GM18909 (cell line): ENCODE data around the gene BRD4.

ENCODE experiments used
- ATAC-seq: cut with Tn5 transposase; IDR thresholded peaks from one replicate; pipeline ENCODE4 v1.9.1; 2021; ENCODE audit warnings: mild to moderate bottlenecking; ENCODE audit not compliant: unreplicated experiment, poor library complexity

Gene BRD4

GRCh38 chr19:15237759-15238638 is 94.3 kb downstream of the BRD4 start:
- no peak for ATAC-seq

DNA sequence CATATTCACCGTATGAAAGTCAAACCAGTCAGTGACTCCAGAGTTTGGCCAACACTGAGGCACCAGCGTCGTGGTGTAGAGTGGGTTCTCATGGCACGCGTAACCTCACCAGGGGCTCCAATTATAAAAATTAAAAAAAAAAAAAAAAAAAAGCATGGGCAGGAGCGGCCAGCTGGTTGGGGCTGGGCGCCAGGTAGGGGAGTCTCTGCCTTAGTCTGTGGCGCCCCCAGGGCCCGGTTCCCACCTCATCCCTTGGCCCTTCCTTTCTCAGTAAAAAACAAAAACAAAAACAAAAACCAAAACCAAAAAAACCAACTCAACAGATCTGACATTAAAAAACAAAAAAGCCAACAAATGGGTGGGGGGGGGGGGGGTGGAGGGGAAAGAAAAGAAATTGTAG is 95.5 kb downstream of the BRD4 start:
- no peak for ATAC-seq

- no peak for ATAC-seq
These were observed 96.6 kb downstream of the BRD4 start for GRCh38 chr19:15235781-15236180.

- no peak for ATAC-seq
These were observed 97.8 kb downstream of the BRD4 start for GRCh38 chr19:15234431-15235130.

DNA sequence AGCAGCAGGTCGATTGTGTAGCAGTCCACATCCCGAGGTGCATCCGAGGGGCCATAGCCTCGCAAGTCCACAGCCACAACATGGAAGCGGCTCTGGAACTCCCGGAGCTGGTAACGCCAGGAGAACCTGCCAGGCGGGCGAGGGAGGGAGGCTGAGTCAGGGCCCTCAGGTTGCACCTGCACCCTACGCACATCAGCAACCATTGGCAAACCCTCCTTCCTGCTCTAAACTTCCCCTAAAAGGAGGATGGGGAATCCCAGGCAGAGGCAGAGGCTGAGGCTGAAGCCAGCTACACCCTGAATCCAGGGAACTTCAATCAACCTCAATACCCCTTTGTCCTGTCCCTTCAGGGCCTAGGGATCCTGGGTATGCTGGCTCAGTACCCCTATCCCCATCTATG is 101.1 kb downstream of the BRD4 start:
- no peak for ATAC-seq

DNA sequence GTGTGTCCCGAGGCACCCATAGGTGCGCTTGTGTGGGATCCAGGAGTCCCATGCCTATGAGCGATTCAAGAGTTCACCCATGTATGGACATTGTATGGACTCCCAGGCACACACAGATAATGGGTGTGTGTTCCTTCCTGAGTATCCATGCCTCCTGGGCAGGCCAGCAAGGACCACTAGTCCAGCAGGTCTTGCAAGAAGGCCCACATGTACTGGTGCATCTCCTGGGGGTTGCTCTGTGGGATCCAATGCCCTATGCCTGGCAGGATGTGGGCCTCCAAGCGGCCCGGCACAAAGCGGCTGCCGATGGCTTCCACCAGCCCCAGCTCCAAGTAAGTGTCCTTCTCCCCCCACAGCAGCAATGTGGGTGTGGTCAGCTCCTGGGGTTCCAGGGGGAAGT is 105.1 kb downstream of the BRD4 start:
- no peak for ATAC-seq

- ATAC-seq, result no peak
These were observed 106.6 kb downstream of the BRD4 start for GRCh38 chr19:15225760-15226159.

GRCh38 chr19:15223649-15224361 is 108.5 kb downstream of the BRD4 start:
- ATAC-seq, result no peak

- peak; percentile 72 for ATAC-seq
These were observed 109.3 kb downstream of the BRD4 start for GRCh38 chr19:15222738-15223648.

DNA sequence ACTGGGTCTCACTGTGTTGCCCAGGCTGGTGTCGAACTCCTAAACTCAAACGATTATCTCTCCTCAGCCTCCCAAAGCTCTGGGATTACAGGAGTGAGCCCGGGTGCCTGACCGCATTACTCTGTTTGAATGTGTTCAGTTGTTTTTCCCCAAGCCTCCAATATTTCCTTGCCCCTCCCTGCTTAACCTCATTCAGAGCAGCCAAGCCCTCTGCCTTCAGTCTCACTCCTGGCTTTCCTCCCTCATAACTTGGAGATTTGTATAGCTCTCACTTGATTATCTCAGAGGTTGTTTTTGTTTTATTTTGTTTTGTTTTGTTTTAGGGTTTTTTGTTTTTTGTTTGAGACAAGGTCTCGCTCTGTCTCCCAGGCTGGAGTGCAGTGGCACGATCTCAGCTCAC is 111.5 kb downstream of the BRD4 start:
- no peak for ATAC-seq

GRCh38 chr19:15218501-15218900 is 113.8 kb downstream of the BRD4 start:
- ATAC-seq, result no peak

GRCh38 chr19:15216363-15216762 is 116.0 kb downstream of the BRD4 start:
- ATAC-seq, result no peak

DNA sequence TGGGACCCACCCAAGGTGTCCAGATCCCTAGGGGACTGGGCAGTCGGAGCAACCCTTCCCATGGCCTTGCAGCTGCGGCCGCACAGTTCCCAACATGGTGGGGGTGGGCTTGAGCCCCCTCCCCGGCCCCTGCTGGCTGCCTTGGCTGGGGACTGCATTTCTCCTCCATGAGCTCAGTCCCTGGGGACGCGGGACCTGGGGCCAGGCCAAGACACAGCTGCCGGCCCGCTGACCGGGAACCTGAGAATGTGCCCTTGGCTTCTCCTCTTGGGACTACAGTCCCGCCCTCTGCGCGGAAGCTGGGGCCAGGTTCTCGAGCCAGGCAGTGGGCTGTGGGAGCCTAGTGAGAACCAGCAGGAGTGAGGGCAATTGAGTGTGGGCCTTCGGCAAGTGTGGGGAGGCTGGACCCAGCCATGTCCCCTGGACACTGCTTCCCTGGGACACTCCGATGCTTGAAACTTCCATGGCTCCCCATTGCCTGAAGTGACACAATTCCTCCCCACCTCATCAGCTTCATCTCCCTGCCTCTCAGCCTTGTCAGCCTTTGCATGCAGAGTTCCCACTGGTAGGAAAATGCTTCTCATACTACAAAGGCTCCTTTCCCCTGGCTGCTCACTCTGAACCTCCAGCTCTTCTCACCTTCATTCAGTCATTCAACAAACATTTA is 118.5 kb downstream of the BRD4 start:
- no peak for ATAC-seq

- no peak for ATAC-seq
These were observed 119.6 kb downstream of the BRD4 start for GRCh38 chr19:15212711-15213110.

DNA sequence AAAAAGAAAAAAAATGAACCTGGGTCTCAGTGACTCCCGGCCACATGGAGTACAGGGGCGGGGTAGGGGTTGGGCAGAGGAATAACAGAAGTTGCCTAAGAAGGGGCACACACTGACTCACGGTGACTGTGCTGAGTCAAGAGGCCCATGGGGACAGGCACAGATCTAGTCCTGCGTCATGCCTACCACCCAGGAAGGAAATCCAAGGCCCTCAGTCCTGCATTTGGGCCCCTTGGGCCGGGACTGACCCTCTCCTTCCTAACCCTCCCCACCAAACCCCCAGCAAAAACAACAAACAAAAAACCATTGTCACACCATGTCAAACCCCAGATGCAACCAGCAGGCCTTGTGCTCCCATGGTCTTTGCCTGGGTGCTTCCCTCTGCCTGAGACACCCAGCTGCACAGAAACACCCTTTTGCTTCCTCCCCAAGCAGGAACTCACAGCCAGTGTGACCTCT is 122.0 kb downstream of the BRD4 start:
- ATAC-seq, result no peak

- no peak for ATAC-seq
These were observed 130.8 kb downstream of the BRD4 start for GRCh38 chr19:15201374-15202023.

DNA sequence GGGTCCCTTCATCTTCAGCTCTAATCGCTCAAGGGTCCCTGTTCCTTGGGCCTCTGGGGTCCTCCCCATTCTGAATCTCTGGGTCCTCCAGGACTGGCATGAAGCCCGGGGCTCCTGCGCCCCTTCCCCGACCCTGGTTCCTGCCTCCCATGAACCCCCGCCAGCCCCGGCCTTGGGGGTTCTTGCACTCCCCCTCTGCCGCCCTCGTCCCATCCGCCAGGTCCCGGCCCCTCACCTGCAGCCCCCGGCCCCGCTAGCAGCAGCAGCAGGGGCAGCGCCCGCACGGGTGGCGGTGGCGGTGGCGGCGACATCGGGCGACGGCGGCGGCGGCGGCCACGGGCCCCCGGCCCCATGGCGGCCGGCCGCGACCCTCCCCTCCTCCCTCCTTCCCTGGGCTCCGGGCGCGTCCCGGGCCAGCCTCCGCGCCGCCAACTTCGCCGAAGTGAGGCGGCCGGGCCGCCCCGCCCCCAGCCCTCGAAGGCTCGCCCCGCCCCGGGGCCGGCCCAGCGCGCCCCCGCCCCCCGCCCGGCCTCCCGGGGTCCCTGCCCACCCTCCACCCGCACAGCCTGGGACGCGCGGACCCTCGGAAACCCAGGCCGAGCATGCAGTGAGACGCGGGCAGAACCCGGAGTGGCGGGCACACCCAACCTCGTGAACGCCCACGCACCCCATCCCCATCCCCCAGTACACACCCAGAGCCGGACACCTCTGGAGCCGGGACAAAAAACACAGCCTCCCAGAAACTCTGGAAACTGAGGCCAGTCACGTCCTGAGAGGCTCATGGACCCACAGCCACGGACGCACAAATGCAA is 131.6 kb downstream of the BRD4 start, which contains the start of gene NOTCH3:
Gene NOTCH3, minus strand, starts transcription at position 443 of the 812 bp plus-strand sequence. Its CDS starts 90 bp downstream, at position 353.
- ATAC-seq, result no peak
